Glomerular visceral epithelial cell (primary cell): ENCODE measurements around the gene PSMG3.
"Not testable (repeated sequence)": the region's sequence is repeated elsewhere in the genome, so short reads cannot be mapped to it uniquely, and the experiment has no call there.

Source experiments
- DNase-seq: peaks from one replicate; pipeline ENCODE4 v3.0.0-alpha.2; 2016; ENCODE audit errors: extremely low spot score

PSMG3 gene

DNA sequence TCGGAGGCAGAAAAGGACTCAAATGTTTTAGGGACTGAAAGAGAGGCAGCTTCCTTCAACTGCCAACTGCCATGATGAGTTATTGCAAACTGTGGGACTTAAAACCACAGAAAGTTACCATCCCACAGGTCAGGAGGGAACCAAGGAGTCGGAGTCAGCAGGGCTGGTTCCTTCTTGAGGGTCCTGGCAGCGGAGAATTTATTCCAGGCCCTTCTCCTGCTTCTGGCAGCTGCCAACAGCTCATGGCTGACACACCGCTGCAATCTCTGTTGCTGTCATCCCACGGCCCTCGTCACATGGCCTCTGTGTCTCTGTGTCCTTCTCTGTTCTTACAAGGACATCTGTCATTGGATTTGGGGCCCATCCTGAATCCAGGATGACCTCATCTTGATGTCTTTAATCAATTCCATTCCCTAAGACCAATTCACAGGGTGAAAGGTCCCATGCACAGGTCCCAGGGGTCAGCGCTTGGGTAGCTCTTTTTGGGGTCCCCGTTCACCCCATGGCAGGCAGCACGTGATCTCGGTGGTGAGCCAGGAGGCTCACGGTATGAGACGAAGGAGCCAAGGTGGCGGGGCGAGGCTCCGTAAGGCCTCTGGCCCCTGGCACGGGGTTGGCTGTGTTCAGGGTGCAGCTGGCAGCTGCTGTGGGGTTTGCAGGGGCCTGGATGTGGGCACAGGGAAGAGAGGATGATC is 27.4 kb upstream of the PSMG3 start:
- DNase-seq: no peak

DNA sequence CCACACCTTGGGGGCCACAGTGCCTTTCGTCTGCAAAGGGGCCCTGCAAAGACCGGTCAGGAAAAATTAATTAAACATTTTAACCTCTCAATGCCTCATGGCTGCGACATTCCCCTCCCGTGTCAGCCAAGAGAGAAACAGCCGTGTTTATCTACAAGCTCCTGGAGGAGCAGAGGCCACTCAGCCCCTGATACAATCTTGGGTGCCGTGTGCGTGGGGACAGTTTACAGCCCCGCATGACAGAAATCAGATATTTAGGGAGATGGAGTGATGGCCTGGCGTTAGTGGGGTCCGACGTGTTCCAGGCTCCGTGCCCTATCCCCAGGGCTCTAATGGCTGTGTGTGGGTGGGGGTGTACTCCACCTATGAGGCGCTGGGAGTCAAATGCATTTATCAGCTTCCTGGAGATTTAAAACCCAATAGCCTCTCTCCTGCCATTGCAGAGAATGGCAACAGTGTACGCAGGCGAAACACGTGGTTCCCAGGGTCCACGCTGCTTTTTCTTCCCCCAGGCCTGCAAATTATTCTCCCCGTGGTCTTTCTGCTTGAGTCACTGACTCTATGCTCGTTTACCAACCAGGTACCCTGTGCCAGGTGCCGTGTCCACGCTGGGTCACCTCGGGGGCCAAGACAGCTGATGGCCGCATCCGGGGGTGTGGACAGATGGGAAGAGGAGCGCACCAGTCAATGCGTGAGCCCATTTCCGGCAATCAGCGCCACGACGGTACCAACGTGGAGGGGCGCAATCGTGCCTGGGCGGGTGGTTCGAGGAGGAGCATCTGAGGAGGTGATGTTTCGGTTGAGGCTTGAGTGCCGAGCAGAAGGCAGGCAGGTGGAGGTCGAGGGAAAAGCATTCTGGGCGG is 26.6 kb upstream of the PSMG3 start:
- DNase-seq: no peak

GRCh38 chr7:1595636-1596035 is 25.8 kb upstream of the PSMG3 start:
- no peak for DNase-seq

- no peak for DNase-seq
Measured at GRCh38 chr7:1595027-1595426, 25.2 kb upstream of the PSMG3 start.

DNA sequence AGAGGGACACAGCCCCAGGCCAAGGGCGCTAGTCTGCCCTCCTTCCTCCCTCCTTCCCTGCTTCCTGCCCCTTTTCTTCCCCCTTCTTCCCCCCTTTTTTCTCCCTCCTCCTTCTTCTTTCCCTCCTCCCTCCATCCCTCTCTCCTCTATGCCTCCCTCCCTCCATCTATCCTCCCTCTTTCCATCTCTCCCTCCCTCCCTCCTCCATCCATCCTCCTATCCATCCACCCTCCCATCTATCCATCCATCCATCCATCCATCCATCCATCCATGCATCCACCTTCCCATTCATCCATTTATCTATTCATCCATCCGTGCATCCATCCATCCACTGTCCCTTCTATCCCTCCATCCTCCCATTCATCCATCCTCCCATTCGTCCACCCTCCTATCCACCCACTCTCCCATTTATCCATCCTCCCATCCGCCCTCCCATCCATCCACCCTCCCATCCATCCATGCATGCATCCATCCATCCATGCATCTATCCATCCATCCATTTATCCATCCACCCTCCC is 24.1 kb upstream of the PSMG3 start:
- no peak for DNase-seq

DNA sequence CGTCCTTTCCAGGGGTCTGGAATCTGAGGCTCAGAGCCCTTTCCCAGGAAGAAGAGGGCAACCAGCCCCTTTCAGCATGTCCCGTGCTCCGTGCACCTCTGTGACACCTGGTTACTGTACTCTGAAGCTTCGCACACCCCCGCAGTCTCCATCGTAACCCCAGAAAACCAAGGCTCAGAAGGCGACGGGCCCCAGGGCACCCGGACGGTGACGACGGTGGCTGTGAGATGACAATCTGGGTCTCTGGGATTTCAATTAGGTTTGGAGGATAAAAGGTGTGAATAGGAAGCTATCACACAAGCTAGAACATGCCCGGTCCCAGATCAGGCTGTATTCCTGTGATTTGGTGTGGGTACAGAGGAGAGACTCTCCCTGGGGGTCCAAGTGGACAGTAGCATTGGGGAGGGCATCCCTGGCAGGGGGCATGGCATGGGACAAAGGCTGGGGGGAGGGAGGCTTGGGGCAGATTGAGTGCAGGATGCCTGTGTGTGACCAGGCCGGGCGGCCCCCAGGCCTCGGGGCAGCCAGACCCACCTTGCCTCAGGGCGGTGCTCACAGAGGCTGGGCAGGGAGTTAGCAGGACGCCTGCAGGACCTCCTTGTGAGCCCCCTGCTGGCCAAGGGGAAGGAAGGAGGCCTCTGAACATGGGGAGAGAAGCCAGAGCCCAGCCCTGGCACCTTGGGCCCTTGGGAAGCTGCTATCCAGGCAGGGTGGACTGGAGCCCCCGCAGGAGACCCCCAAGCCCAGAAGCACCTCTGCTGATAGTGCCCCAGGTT is 23.4 kb upstream of the PSMG3 start:
- DNase-seq: no peak

DNA sequence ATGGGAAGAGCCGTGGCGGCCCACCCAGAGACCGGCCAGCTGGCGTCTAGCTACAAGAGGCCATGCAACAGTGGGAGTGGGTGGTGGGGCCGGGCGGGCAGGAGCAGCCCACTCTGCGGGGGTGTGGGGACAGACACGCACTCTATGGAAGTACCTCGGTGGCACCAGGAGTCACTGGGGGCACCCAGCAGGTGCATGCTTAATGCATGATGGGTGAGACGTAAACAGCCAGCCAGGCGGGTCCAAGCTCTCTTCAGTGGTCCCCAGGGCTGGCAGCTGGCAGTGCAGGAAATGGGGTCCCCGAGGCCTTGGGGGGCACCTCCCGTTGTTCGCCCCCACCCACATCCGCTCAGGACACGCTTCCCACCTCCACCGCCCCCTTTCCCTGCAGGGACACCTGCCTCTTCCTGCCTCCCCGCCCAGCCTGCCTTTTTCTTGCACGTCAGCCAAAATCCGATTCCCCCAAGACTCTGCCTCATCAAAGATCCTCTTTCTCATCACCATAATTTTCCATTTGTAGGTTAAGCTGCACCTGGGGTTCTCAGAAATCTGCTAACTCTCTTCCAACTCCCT is 22.6 kb upstream of the PSMG3 start:
- DNase-seq: no peak

DNA sequence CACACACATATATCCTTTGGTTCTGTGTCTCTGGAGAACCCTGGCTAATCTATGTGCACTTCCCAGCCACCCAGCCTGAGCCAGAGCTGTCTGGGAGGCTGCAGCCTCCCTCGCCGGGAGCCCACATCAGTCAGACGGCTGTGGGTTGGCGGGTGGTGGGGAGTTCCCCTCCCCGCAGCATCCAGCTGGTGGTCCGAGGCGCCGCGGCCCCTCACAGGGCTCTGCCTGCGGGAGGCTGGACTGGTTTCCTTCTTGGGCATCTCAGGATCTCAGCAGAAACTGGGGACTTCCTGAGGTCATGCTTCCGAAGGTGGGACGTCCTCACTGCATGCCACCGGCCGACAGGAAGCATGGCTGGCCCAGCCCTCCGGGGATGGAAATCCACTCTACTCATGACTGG is 22.0 kb upstream of the PSMG3 start:
- DNase-seq: no peak

GRCh38 chr7:1591396-1591795 is 21.6 kb upstream of the PSMG3 start:
- no peak for DNase-seq

GRCh38 chr7:1590887-1591286 is 21.1 kb upstream of the PSMG3 start:
- no peak for DNase-seq

DNA sequence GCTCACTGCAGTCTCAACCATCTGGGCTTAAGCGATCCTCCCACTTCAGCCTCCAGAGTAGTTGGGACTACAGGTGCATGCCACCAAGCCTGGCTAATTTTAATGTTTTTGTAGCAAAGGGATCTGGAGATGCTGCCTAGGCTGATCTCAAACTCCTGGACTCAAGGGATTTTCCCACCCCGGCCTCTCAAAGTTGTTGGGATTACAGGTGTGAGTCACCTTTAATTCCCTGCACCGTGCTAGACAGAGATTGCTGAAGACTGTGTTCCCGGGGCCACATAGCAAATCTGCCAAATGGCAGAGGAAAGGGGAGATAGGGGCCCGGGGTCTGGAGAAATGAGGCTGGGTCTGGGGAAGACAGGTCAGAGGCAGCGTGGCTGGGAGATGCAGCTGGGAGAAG is 20.6 kb upstream of the PSMG3 start:
- no peak for DNase-seq

DNA sequence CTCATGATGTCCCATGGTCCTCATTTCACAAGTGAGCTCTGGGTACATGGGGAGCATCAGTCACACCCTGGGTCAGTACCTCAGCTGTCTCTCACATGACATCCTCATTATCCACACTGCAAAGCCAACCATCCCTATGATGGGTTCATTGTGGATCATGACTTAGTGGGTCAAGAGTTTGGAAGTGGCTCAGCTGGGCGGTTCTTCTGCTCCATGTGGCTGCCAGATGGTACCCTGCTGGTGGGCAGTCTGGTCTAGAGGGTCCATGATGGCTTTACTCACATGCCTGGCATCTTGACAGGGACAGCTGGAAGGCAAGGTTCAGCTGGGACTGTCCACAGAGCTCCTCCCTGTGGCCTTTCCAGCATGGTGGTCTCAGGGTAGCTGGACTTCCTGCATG is 19.1 kb upstream of the PSMG3 start:
- DNase-seq: no peak

- DNase-seq: no peak
Measured at GRCh38 chr7:1587738-1588137, 17.9 kb upstream of the PSMG3 start.

DNA sequence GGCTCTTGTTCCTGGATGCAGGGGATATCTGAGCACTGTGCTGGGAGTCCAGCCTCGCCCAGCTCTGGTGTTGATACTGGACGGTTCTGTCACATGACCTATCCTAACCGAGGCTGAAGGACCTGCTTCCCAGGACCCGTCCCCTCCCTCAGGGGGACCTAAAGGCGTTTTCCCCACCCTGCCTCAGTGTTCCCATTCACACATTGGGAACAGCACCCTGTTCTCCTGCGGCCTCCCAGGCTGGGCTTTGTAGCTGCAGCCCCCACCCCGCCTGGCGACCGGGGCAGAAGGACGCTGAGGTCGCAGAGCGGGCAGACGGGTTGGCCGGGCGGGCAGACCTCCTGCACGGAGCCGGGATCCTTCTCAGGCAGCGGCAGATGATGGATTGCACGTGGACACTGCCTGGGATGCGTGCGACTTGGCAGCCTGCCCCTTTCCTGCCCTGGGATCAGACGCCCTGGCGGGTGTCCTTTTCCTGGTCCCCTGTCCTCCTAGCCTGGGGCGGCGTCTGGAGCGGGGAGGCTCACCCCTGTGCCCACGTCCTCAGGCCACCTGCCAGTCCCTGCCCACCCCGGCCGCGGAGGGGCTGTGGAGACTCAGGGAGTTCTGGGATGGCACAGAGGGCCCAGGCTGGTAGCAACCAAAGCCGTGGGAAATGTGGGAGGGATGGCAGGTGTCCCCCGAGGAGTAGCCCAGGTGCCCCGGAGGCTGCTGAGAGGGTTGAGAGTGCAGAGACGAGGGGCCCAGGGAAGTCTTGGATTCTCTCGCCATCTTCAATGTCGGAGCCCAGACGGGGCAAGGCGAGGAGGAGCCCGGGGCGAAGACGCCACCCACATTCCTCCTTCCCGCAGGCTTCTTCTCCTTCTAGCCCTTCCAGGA is 17.2 kb upstream of the PSMG3 start:
- no peak for DNase-seq

GRCh38 chr7:1586126-1586826 is 16.4 kb upstream of the PSMG3 start:
- no peak for DNase-seq

- DNase-seq: no peak
Measured at GRCh38 chr7:1585142-1585981, 15.5 kb upstream of the PSMG3 start.

GRCh38 chr7:1584700-1585099 is 14.9 kb upstream of the PSMG3 start:
- no peak for DNase-seq

DNA sequence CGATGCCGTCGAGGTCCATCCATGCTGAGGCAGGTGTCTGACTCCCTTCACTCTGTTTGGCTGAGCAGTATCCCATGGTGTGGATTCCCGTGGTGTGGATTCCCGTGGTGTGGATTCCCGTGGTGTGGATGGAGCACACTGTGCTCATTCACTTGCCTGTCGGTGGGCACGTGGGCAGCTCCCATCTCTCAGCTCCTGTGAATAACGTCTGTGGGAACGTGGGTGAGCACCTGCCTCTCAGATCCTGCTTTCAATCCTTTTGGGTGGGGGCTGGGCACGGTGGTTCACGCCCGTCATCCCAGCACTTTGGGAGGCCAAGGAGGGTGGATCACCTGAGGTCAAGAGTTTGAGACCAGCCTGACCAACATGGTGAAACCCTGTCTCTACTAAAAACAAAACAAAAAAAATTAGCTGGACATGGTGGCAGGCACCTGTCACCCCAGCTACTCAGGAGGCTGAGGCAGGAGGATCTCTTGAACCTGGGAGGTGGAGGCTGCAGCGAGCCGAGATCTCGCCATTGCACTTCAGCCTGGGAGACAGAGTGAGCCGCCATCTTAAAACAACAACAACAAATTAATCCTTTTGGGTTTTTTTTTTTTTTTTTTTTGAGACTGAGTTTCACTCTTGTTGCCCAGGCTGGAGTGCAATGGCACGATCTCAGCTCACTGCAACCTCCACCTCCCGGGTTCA is 13.6 kb upstream of the PSMG3 start:
- not testable (repeated sequence) for DNase-seq
